ENCODE data around the gene TOLLIP.
"Not testable (repeated sequence)": the region's sequence is repeated elsewhere in the genome, so short reads cannot be mapped to it uniquely, and the experiment has no call there.

The TOLLIP gene

GRCh38 chr11:1260023-1260501 is 49.4 kb downstream of the TOLLIP start:
- FAIRE-seq = no peak

GRCh38 chr11:1259561-1259960 is 49.9 kb downstream of the TOLLIP start:
- FAIRE-seq = no peak

GRCh38 chr11:1259076-1259461 is 50.4 kb downstream of the TOLLIP start:
- FAIRE-seq = no peak

- FAIRE-seq = no peak
Measured at GRCh38 chr11:1258401-1259075, 50.9 kb downstream of the TOLLIP start.

- no peak for FAIRE-seq
Measured at GRCh38 chr11:1257916-1258315, 51.5 kb downstream of the TOLLIP start.

GRCh38 chr11:1257366-1257765 is 52.1 kb downstream of the TOLLIP start:
- no peak for FAIRE-seq

- no peak for FAIRE-seq
Measured at GRCh38 chr11:1256257-1257045, 53.0 kb downstream of the TOLLIP start.

- no peak for FAIRE-seq
Measured at GRCh38 chr11:1255151-1255550, 54.3 kb downstream of the TOLLIP start.

- no peak for FAIRE-seq
Measured at GRCh38 chr11:1254733-1255132, 54.7 kb downstream of the TOLLIP start.

GRCh38 chr11:1254086-1254648 is 55.3 kb downstream of the TOLLIP start:
- FAIRE-seq = no peak

- FAIRE-seq = no peak
Measured at GRCh38 chr11:1253103-1253485, 56.3 kb downstream of the TOLLIP start.

- no peak for FAIRE-seq
Measured at GRCh38 chr11:1252371-1253102, 56.9 kb downstream of the TOLLIP start.

GRCh38 chr11:1251236-1251770 is 58.1 kb downstream of the TOLLIP start:
- FAIRE-seq = no peak

GRCh38 chr11:1250411-1250810 is 59.0 kb downstream of the TOLLIP start:
- FAIRE-seq = not testable (repeated sequence)

- FAIRE-seq = not testable (repeated sequence)
Measured at GRCh38 chr11:1248951-1249350, 60.5 kb downstream of the TOLLIP start.

GRCh38 chr11:1247026-1247425 is 62.4 kb downstream of the TOLLIP start:
- FAIRE-seq = not testable (repeated sequence)

- FAIRE-seq = not testable (repeated sequence)
Measured at GRCh38 chr11:1246301-1246700, 63.1 kb downstream of the TOLLIP start.

GRCh38 chr11:1245717-1246116 is 63.7 kb downstream of the TOLLIP start:
- FAIRE-seq = not testable (repeated sequence)

GRCh38 chr11:1244557-1244956 is 64.9 kb downstream of the TOLLIP start:
- not testable (repeated sequence) for FAIRE-seq

GRCh38 chr11:1243521-1243920 is 65.9 kb downstream of the TOLLIP start:
- not testable (repeated sequence) for FAIRE-seq

- not testable (repeated sequence) for FAIRE-seq
Measured at GRCh38 chr11:1242751-1243150, 66.7 kb downstream of the TOLLIP start.

- FAIRE-seq = no peak
Measured at GRCh38 chr11:1242289-1242688, 67.1 kb downstream of the TOLLIP start.

GRCh38 chr11:1241706-1242105 is 67.7 kb downstream of the TOLLIP start:
- no peak for FAIRE-seq
